Gastroesophageal sphincter (tissue), 4 donors: ENCODE data around the gene SMOC1. TPM values are rescaled to one million over a fixed set of nuclear protein-coding genes. Genes with fewer than 3 reads are reported as not detected.

Experiments used
- ATAC-seq: fragments of 150-250 bp; one replicate; pipeline ENCODE4 v1.9.1; 2016; ENCODE audit warnings: mild to moderate bottlenecking, moderate library complexity
- H3K27ac ChIP-seq, 4 donors: fragments of 200-600 bp; sonication (generic) in 3 of 4; 1 replicate in 3 of 4; 2 replicates in 1 of 4; pipeline ENCODE4 v1.5.1; 2016 to 2019
- H3K27me3 ChIP-seq: fragments of 200-600 bp; sonication (generic); one replicate; pipeline ENCODE4 v1.5.1; 2019
- H3K36me3 ChIP-seq, 2 donors: fragments of 200-600 bp; sonication (generic); one replicate each; pipeline ENCODE4 v1.5.1; 2019; ENCODE audit warnings: control low read depth in 1 of 2
- H3K4me1 ChIP-seq, 3 donors: fragments of 200-600 bp; sonication (generic); 1 replicate in 2 of 3; 2 replicates in 1 of 3; pipeline ENCODE4 v1.5.1; 2016 to 2019; ENCODE audit warnings: control low read depth in 2 of 3
- H3K4me3 ChIP-seq, 2 donors: fragments of 200-600 bp; sonication (generic); one replicate each; pipeline ENCODE4 v1.5.1; 2019; ENCODE audit warnings: mild to moderate bottlenecking in 1 of 2, moderate library complexity in 1 of 2
- H3K9me3 ChIP-seq, 3 donors: fragments of 200-600 bp; sonication (generic); one replicate each; pipeline ENCODE4 v1.5.1; 2017 to 2019; ENCODE audit warnings: control low read depth in 2 of 3
- EP300 ChIP-seq: sonication (generic); formaldehyde crosslinking; IDR thresholded peaks from one replicate; pipeline ENCODE4 v1.6.1; 2017; ENCODE audit warnings: antibody characterized with exemption, mild to moderate bottlenecking
- POLR2A ChIP-seq, 2 donors: fragments of 450-650 bp; IDR thresholded peaks; one replicate each; pipeline ENCODE4 v1.6.1; 2017; ENCODE audit warnings: antibody characterized with exemption in 2 of 2, mild to moderate bottlenecking in 2 of 2, moderate library complexity in 1 of 2
- POLR2AphosphoS5 ChIP-seq: sonication (generic); formaldehyde crosslinking; IDR thresholded peaks from one replicate; pipeline ENCODE4 v1.6.1; 2017; ENCODE audit warnings: antibody characterized with exemption
- WGBS, 2 donors: methylation state at CpG; one replicate each; pipeline ENCODE4 v1.1.5; 2018; ENCODE audit warnings: low coverage in 1 of 2; 5-methylcytosine and 5-hydroxymethylcytosine counted together
- total RNA-seq, 4 donors: library from RNA; depleted of rRNA; stranded (reverse); fragments of >200 nt; gene quantifications; one replicate each; pipeline ENCODE4 v1.1.0, GENCODE V29; 2016
- TF ChIP-seq, protein P1 (sequence below), 4 experiments: fragments of 200-600 bp in 2 of 4; fragments of 450-650 bp in 2 of 4; sonication (generic) in 1 of 4; IDR thresholded peaks; one replicate each; pipeline ENCODE4 v1.5.1; 2017 to 2019; ENCODE audit warnings: antibody characterized with exemption in 4 of 4, mild to moderate bottlenecking in 2 of 4, moderate library complexity in 2 of 4

The SMOC1 gene
- total RNA-seq, 4 donors from 2014 or later = 0.19 to 11.8 (median 0.31) TPM; not detected in 1

DNA sequence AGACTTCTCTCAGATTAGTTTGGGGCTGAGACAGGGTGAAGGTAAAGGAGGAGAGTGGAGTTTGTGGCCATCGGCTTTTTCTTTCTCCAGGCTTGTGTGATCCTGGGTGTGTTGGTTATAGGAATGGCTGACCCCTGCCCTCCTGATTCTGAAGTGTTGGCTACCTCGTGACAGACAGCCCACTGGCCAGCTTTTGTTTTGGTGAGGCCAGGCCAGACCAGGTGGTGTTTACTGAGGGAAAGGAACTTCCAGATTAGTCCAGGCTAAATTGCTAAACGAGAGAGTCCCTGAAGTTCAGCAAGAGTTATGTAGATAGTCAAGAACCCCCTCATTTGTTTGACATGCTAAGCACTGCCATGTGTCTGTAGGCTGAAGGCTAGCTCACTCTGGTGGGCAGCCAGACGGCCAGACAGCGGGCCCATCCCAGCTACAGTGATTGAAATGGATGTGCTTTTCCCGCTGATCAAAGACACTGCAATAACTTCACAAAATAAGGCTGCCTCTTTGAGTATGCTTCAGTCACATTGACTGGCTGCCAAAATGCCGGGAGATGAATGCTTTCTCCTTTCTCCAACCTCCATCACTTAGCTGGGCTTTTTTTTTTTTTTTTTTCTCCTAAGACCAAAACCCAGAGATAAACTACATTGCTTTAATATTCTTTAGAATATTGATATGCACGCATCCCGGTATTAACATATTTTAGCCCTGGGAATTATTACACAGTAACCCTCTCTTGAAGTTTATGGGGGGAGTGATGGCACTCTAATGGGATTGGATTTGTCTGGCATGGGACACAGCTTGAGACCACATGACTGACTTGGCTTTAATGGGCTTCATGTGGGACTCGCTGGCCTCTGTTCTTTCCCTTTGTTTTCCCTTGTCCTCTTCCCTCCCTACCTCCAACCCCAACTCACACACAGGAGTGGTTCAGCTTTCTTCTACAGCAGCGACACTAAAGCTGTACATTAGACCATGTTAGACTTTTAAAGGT lies 76.9 kb downstream of the SMOC1 start:
- peaks cover 29% of the 10 kb centered on the region for H3K27me3 ChIP-seq
- TF ChIP-seq EP300 = no peak
- no peak for TF ChIP-seq POLR2A (IDR thresholded peaks at IDR 0.05)
- TF ChIP-seq, protein P1, sequence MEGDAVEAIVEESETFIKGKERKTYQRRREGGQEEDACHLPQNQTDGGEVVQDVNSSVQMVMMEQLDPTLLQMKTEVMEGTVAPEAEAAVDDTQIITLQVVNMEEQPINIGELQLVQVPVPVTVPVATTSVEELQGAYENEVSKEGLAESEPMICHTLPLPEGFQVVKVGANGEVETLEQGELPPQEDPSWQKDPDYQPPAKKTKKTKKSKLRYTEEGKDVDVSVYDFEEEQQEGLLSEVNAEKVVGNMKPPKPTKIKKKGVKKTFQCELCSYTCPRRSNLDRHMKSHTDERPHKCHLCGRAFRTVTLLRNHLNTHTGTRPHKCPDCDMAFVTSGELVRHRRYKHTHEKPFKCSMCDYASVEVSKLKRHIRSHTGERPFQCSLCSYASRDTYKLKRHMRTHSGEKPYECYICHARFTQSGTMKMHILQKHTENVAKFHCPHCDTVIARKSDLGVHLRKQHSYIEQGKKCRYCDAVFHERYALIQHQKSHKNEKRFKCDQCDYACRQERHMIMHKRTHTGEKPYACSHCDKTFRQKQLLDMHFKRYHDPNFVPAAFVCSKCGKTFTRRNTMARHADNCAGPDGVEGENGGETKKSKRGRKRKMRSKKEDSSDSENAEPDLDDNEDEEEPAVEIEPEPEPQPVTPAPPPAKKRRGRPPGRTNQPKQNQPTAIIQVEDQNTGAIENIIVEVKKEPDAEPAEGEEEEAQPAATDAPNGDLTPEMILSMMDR (IDR thresholded peaks at IDR 0.05) = no peak
- TF ChIP-seq POLR2AphosphoS5 = no peak
- 50 to 60% methylated on average over 7 to 10 of the region's 11 CpGs for WGBS, 2 donors
- H3K4me1 ChIP-seq = no peaks in the 10 kb centered on the region
- no peak overlapping the region for H3K27ac ChIP-seq
- ATAC-seq = no peak
- no peaks in the 10 kb centered on the region for H3K9me3 ChIP-seq
- no peak overlapping the region for H3K4me3 ChIP-seq
- H3K36me3 ChIP-seq = no peaks in the 10 kb centered on the region

DNA sequence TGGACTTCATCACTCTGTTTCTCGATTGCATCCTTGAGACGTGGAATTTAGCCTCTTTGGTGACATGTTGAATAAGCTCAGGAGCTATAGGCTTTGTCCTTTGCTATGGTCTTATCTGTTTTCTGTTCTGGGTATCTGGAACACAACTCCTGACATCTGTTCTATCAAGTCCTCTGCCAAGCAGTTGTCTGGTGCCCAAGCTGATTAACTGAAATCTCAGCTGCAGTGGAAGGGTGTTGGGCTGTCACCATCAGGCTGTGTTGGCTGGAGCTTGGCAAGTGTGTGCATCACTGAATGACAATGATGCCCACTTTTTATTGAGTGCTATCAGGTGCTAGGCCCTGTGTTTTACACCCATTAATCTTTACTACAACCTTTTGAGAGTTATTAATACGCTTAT lies 77.8 kb downstream of the SMOC1 start:
- H3K4me3 ChIP-seq = no peak overlapping the region
- peaks cover 29% of the 10 kb centered on the region for H3K27me3 ChIP-seq
- TF ChIP-seq EP300 = no peak
- no peak for TF ChIP-seq POLR2A (IDR thresholded peaks at IDR 0.05)
- TF ChIP-seq, protein P1 (IDR thresholded peaks at IDR 0.05) = no peak
- no peak for TF ChIP-seq POLR2AphosphoS5
- H3K4me1 ChIP-seq = no peaks in the 10 kb centered on the region
- ATAC-seq = no peak
- no peaks in the 10 kb centered on the region for H3K9me3 ChIP-seq
- H3K36me3 ChIP-seq = no peaks in the 10 kb centered on the region
- 90 to 92% methylated on average over 3 of the region's 3 CpGs for WGBS, 2 donors
- no peak overlapping the region for H3K27ac ChIP-seq

DNA sequence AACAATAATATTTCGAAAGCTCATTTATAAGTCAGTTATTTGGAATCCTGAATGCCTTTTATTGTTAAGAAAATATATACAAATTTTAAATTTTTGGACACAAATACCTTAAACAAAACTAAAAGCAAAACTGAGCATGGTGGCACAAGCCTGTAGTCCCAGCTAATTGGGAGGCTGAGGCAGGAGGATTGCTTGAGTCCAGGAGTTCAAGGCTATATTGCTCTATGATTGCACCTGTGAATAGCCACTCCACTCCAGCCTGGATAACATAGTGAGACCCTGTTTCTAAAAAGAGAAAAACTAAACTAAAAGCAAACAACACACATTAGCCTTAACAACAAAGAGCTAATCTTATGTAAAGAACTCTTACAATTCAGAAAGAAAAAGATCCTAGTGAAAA lies 78.8 kb downstream of the SMOC1 start:
- H3K27ac ChIP-seq = no peak overlapping the region
- peaks cover 24% of the 10 kb centered on the region for H3K27me3 ChIP-seq
- TF ChIP-seq POLR2AphosphoS5 = no peak
- TF ChIP-seq, protein P1 (IDR thresholded peaks at IDR 0.05) = no peak
- TF ChIP-seq POLR2A (IDR thresholded peaks at IDR 0.05) = no peak
- TF ChIP-seq EP300 = no peak
- 86 to 100% methylated on average over 1 of the region's 1 CpG for WGBS, 2 donors
- no peak overlapping the region for H3K4me3 ChIP-seq
- ATAC-seq = no peak
- H3K36me3 ChIP-seq = no peaks in the 10 kb centered on the region
- no peaks in the 10 kb centered on the region for H3K4me1 ChIP-seq
- H3K9me3 ChIP-seq = no peaks in the 10 kb centered on the region

DNA sequence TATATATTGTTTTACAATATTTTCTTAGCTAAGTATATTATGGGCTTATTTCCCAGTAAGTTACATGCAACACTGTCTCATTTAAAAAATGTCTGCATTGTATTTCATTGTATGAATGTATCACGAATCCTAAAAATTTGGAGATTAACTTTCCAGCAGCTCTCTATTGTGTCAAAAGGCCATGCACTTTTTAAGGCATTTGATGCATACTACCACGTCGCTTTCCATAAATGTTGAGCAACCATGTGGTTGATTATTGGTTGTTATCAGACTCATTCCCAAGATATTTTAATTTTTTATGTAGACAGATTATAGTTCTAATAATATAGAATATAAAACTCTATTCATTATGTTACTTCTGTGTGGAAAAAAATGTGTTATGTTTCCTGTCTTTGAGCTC lies 79.9 kb downstream of the SMOC1 start:
- Histone ChIP-seq H3K27me3 (peaks cover 20% of the 10 kb centered on the region), H3K4me1 (no peaks in the 10 kb centered on the region), H3K36me3 (no peaks in the 10 kb centered on the region), H3K4me3 (no peak overlapping the region), H3K9me3 (no peaks in the 10 kb centered on the region), H3K27ac (no peak overlapping the region)
- ATAC-seq = no peak
- TF ChIP-seq POLR2AphosphoS5 (no peak), EP300 (no peak), POLR2A (IDR thresholded peaks at IDR 0.05) (no peak)
- TF ChIP-seq, protein P1 (IDR thresholded peaks at IDR 0.05) = no peak
- WGBS, 2 donors = 67 to 86% methylated on average over 3 of the region's 3 CpGs

DNA sequence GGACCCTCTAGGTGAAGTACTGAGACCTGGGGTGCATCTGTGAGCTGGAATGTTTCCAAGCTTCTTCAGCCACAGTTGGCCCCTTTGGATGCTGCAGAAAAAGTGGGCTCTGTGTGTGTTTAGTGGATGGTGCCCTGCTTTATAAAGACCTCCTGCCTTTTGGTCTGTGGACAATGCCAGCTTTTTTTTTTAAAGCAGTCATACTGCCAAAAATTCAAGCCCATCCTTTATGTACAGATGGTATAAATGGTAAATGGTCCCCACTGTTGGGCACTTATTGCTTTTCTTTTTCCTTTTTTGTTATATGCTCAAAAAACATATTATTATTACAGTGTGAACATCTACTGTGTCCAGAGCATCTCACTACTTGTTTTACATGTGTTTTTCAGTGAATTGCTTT lies 81.1 kb downstream of the SMOC1 start:
- no peaks in the 10 kb centered on the region for H3K36me3 ChIP-seq
- no peak overlapping the region for H3K4me3 ChIP-seq
- H3K27me3 ChIP-seq = peaks cover 11% of the 10 kb centered on the region
- H3K4me1 ChIP-seq = no peaks in the 10 kb centered on the region
- TF ChIP-seq EP300 (no peak), POLR2AphosphoS5 (no peak), POLR2A (IDR thresholded peaks at IDR 0.05) (no peak)
- TF ChIP-seq, protein P1 (IDR thresholded peaks at IDR 0.05) = no peak
- ATAC-seq = no peak
- H3K9me3 ChIP-seq = no peaks in the 10 kb centered on the region
- no peak overlapping the region for H3K27ac ChIP-seq
